Retinal pigment epithelial cell (primary cell): ENCODE results near the gene C4orf17.
A peak's percentile ranks its signal among the peaks of the same experiment; 100 is the strongest.

Source experiments
- DNase-seq: peaks from one replicate; pipeline ENCODE4 v3.0.0-alpha.2; 2010; ENCODE audit warnings: low read depth
- H3K4me3 ChIP-seq: 2 replicates; pipeline ENCODE4 v1.5.1; 2011; ENCODE audit warnings: mild to moderate bottlenecking, low read length, control low read depth, moderate library complexity
- CTCF ChIP-seq: conservative IDR thresholded peaks from 2 replicates; pipeline ENCODE4 v1.5.1; 2011; ENCODE audit warnings: low read depth, low read length, control low read depth, inconsistent platforms

Gene C4orf17

DNA sequence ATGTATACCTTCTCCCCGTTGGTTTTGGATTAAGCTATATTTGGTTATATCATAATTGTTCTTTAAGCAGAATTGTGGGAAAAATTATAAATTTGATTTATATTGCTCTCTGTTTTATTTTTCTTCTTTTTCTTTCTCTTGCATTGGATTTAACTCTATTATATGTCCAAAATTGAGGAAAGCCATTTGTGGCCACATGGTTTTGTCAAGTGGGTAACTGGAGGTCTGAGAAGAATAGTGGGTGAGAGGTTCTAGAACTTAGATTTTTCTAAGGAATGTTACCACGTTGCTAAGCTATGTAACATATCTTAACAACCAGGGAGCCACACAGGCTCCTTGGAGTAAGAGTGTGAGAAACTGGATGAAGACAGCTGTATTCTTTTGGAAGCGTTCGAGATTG lies at the start of gene C4orf17:
C4orf17 (plus strand) TSS at position 301 of the 400 bp plus-strand sequence. CDS start 2,061 bp downstream, outside the sequence.
- TF ChIP-seq CTCF, result no peak
- H3K4me3 ChIP-seq, result no peak within 1 kb of the TSS
- DNase-seq, result no peak

- no peak for TF ChIP-seq CTCF
- no peak for DNase-seq
- H3K4me3 ChIP-seq, result no peak overlapping the region
Observed at GRCh38 chr4:99461623-99462401, 49.0 kb upstream of the C4orf17 start.

DNA sequence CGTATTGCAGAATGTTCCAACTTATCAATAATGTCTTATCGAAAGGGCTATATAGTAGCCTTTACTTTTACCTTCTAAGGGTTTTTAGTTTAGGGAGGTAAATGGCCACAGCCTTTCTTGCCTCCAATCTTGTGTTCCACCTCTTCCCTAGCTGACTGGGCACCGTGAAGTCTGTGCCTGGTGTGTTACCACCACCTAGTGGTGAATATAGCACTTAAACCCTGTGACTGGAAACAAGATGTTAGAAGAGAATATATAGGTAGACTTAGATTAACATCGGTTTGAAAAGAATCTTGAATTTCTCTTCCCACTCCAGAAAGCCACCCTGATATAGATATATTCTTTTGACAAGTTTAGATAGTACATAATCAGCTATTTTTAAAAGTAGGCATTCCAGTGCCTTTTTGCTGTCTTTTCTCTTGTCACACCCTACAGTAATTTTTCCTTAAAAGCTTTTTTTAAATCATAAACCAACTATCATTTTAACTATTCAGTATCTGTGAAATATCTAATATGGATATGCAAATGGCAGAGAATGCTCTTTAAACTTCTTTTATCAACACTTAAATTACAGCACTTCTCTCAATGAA lies 47.9 kb upstream of the C4orf17 start:
- DNase-seq, result peak; percentile 32
- no peak overlapping the region for H3K4me3 ChIP-seq
- TF ChIP-seq CTCF, result peak; percentile 79

DNA sequence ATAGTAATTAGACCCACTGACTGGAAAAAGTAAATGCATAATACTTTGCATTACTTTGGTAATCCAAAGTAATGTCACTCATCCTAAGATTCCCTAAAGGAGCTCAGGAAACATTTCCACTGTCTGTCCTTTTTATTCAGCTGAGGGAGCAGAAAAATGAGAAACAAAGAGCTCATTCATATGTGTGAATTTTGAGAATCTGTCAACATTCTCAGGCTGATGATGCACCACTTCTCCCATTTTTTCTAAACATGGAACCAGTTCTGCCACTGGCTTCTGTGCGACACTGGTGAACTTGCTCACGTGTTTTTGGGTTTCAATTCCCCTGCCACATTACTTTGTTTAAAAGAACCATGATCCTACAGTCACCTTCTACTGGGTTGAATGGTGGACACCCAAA lies 47.3 kb upstream of the C4orf17 start:
- no peak overlapping the region for H3K4me3 ChIP-seq
- DNase-seq, result no peak
- TF ChIP-seq CTCF, result no peak

DNA sequence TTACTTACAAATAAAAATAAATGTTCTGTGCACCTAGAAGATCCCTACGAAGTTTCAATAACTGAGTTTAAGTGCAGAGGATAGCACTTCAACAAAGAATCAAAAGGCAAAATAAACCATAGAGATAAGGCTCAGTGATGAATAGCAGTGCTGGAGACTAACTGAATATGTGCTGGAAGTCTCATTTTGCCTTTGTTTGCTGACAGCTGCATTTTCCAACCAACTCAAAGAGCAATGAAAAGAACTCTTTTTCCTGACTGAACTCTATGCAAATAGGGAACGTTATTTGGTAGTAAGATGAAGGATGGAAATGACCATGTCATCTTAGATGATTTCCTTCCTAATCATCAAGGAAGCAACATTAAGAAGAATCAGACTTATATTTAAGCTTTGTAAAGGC lies 42.9 kb upstream of the C4orf17 start:
- H3K4me3 ChIP-seq, result no peak overlapping the region
- no peak for TF ChIP-seq CTCF
- no peak for DNase-seq

GRCh38 chr4:99468889-99469288 lies 41.9 kb upstream of the C4orf17 start:
- no peak for DNase-seq
- H3K4me3 ChIP-seq, result no peak overlapping the region
- TF ChIP-seq CTCF, result no peak

DNA sequence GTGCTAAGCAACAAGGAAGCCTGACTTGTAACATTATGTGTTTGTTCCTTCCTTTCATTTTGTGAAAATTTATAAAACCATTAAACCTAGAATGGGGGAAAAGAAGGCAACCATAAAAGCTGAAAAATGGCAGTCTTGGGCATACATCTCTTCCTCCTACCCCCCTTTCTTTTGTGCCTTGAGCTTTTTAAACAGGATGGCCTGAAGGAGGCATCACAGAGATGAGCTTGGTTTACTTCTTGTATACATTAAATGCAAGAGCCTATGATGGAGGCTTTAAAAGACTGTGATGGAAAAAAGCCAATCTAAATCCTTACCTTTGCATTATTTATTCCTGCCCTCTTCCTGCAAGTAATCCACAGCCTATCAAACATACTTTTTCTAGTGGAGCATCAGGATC lies 39.5 kb upstream of the C4orf17 start:
- no peak for TF ChIP-seq CTCF
- H3K4me3 ChIP-seq, result no peak overlapping the region
- DNase-seq, result no peak
